ENCODE results near the gene ENSA. TPM values are rescaled to one million over a fixed set of nuclear protein-coding genes. Genes with fewer than 3 reads are reported as not detected.

The ENSA gene, protein sequence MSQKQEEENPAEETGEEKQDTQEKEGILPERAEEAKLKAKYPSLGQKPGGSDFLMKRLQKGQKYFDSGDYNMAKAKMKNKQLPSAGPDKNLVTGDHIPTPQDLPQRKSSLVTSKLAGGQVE
- 76.8 to 157 TPM (median 102 TPM) in 3 replicates for polyA plus RNA-seq
- polyA plus RNA-seq (2011; ENCODE audit: low read depth) = 59.7 TPM
- polyA plus RNA-seq (2011; cell fraction: cytosol; rRNA removed) = 99.0 and 125 TPM in 2 replicates
- polyA plus RNA-seq (2011; cell fraction: nucleus; rRNA removed) = 56.9 and 69.4 TPM in 2 replicates
- polyA plus RNA-seq (2012; ENCODE audit: low replicate concordance) = 87.5 and 131 TPM in 2 replicates
- 13.2 to 36.5 TPM (median 22.0 TPM) in 3 replicates for polyA minus RNA-seq
- polyA minus RNA-seq (2011; cell fraction: cytosol; rRNA and poly(A)+ RNA removed) = 27.0 TPM
- 7.9 and 12.7 TPM in 2 replicates for polyA minus RNA-seq (2011; cell fraction: nucleus; rRNA and poly(A)+ RNA removed)

- DNase-seq (ENCODE audit: low read depth, low spot score) (peak; percentile 92), FAIRE-seq (peak; percentile 80)
- H2AFZ ChIP-seq (ENCODE audit: control insufficient read depth, low read length) = peak within 1 kb of the TSS; percentile 75
- H3K9me3 ChIP-seq (ENCODE audit: control insufficient read depth, low read depth, low read length) = no peaks in the 10 kb centered on the region
- H3K27me3 ChIP-seq (ENCODE audit: control insufficient read depth, extremely low read depth, insufficient read depth, low read length) = no peaks in the 10 kb centered on the region
- peak within 1 kb of the TSS; percentile 88 for H3K9ac ChIP-seq (ENCODE audit: control insufficient read depth, extremely low read depth, insufficient read depth, low read length)
- peak within 1 kb of the TSS; percentile 55 to 90 (median 72) for H3K4me3 ChIP-seq (ENCODE audit: control insufficient read depth in 2 of 3, extremely low read depth in 1 of 3, insufficient read depth in 2 of 3, low read depth in 1 of 3, low read length in 3 of 3)
- dilution Hi-C loops (cut with MboI; ENCODE audit: extremely low pct_ligation_motif_present, low sequenced_read_pairs) = loop anchor here (25.0 kb wide), 1 partner anchor 183 kb away; the partner anchor contains the start of gene CTSK
- H4K20me1 ChIP-seq (ENCODE audit: control insufficient read depth, extremely low read depth, insufficient read depth, low read length) = no peaks in the 10 kb centered on the region
- peaks cover 25% of the 10 kb centered on the region for H3K79me2 ChIP-seq (ENCODE audit: control insufficient read depth, insufficient read depth, low read length)
- H3K36me3 ChIP-seq (ENCODE audit: control insufficient read depth in 2 of 2, extremely low read depth in 1 of 2, insufficient read depth in 2 of 2, low read length in 2 of 2) = peaks cover 2 to 12% of the 10 kb centered on the region in 2 experiments
- H3K27ac ChIP-seq (ENCODE audit: control insufficient read depth, insufficient read depth, low read length) = peak within 1 kb of the TSS; percentile 95
- H3K4me1 ChIP-seq (ENCODE audit: control insufficient read depth, extremely low read depth, insufficient read depth, low read length) = peaks cover 47% of the 10 kb centered on the region
- H3K4me2 ChIP-seq (ENCODE audit: control insufficient read depth, extremely low read depth, insufficient read depth, low read depth, low read length) = peak within 1 kb of the TSS; percentile 86
- peaks cover 2% of the 10 kb centered on the region for H3K9me1 ChIP-seq (ENCODE audit: control insufficient read depth, extremely low read depth, insufficient read depth, low read length)
- TF ChIP-seq EZH2 (IDR thresholded peaks at IDR 0.05; ENCODE audit: low read length) = no peak
- TF ChIP-seq, protein P1, sequence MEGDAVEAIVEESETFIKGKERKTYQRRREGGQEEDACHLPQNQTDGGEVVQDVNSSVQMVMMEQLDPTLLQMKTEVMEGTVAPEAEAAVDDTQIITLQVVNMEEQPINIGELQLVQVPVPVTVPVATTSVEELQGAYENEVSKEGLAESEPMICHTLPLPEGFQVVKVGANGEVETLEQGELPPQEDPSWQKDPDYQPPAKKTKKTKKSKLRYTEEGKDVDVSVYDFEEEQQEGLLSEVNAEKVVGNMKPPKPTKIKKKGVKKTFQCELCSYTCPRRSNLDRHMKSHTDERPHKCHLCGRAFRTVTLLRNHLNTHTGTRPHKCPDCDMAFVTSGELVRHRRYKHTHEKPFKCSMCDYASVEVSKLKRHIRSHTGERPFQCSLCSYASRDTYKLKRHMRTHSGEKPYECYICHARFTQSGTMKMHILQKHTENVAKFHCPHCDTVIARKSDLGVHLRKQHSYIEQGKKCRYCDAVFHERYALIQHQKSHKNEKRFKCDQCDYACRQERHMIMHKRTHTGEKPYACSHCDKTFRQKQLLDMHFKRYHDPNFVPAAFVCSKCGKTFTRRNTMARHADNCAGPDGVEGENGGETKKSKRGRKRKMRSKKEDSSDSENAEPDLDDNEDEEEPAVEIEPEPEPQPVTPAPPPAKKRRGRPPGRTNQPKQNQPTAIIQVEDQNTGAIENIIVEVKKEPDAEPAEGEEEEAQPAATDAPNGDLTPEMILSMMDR (optimal IDR thresholded peaks at IDR 0.05 in 1 of 3, IDR thresholded peaks at IDR 0.05 in 1 of 3, conservative IDR thresholded peaks at IDR 0.05 in 1 of 3; ENCODE audit: extremely low read depth in 1 of 3, insufficient read depth in 2 of 3, low read length in 3 of 3) = no peak
Observed at GRCh38 chr1:150629115-150629928, at the start of gene ENSA. Gene ENSA, minus strand, starts transcription at chr1:150629612. Its CDS starts 142 bp downstream, at chr1:150629470.

- Histone ChIP-seq H3K9ac (ENCODE audit: control insufficient read depth, extremely low read depth, insufficient read depth, low read length) (no peak overlapping the region), H3K27ac (ENCODE audit: control insufficient read depth, insufficient read depth, low read length) (no peak overlapping the region), H3K4me1 (ENCODE audit: control insufficient read depth, extremely low read depth, insufficient read depth, low read length) (no peaks in the 10 kb centered on the region), H3K4me2 (ENCODE audit: control insufficient read depth, extremely low read depth, insufficient read depth, low read depth, low read length) (no peak overlapping the region), H2AFZ (ENCODE audit: control insufficient read depth, low read length) (no peak overlapping the region), H3K4me3 (ENCODE audit: control insufficient read depth in 2 of 3, extremely low read depth in 1 of 3, insufficient read depth in 2 of 3, low read depth in 1 of 3, low read length in 3 of 3) (no peak overlapping the region), H3K27me3 (ENCODE audit: control insufficient read depth, extremely low read depth, insufficient read depth, low read length) (no peaks in the 10 kb centered on the region), H3K79me2 (ENCODE audit: control insufficient read depth, insufficient read depth, low read length) (no peaks in the 10 kb centered on the region), H3K9me1 (ENCODE audit: control insufficient read depth, extremely low read depth, insufficient read depth, low read length) (no peaks in the 10 kb centered on the region), H3K9me3 (ENCODE audit: control insufficient read depth, low read depth, low read length) (no peaks in the 10 kb centered on the region), H3K36me3 (ENCODE audit: control insufficient read depth in 2 of 2, extremely low read depth in 1 of 2, insufficient read depth in 2 of 2, low read length in 2 of 2) (peaks cover 3 to 7% of the 10 kb centered on the region in 2 experiments), H4K20me1 (ENCODE audit: control insufficient read depth, extremely low read depth, insufficient read depth, low read length) (no peaks in the 10 kb centered on the region)
- FAIRE-seq (no peak), DNase-seq (ENCODE audit: low read depth, low spot score) (no peak)
- dilution Hi-C loops (cut with MboI; ENCODE audit: extremely low pct_ligation_motif_present, low sequenced_read_pairs) = no loop called here
- TF ChIP-seq, protein P1 (optimal IDR thresholded peaks at IDR 0.05 in 1 of 3, IDR thresholded peaks at IDR 0.05 in 1 of 3, conservative IDR thresholded peaks at IDR 0.05 in 1 of 3; ENCODE audit: extremely low read depth in 1 of 3, insufficient read depth in 2 of 3, low read length in 3 of 3) = no peak
- no peak for TF ChIP-seq EZH2 (IDR thresholded peaks at IDR 0.05; ENCODE audit: low read length)
Observed at GRCh38 chr1:150678988-150679387, 49.6 kb upstream of the ENSA start.

Measured in keratinocyte (primary cell).